GM12891 (cell line): Measurements from ENCODE around the gene USP17L28.
"Not testable (repeated sequence)": the region's sequence is repeated elsewhere in the genome, so short reads cannot be mapped to it uniquely, and the experiment has no call there.

Source experiments
- POLR2A ChIP-seq: IDR thresholded peaks from 2 replicates; pipeline ENCODE4 v1.6.1; 2011; ENCODE audit warnings: low read depth, low read length, control low read depth
- POLR2AphosphoS5 ChIP-seq: IDR thresholded peaks from 2 replicates; pipeline ENCODE4 v1.6.1; 2011; ENCODE audit warnings: low read depth, low read length, control low read depth
- TAF1 ChIP-seq: IDR thresholded peaks from 2 replicates; pipeline ENCODE4 v1.6.1; 2011; ENCODE audit warnings: low read depth, low read length, control low read depth

GRCh38 chr4:9350866-9351265 lies 2.2 kb downstream of the USP17L28 start:
- not testable (repeated sequence) for TF ChIP-seq POLR2A, TAF1, POLR2AphosphoS5
